Effector memory CD8-positive, alpha-beta T cell (primary cell): ENCODE data around the gene GPHN.

Source experiments
- ATAC-seq: fragments of 150-1000 bp; cut with Tn5 transposase; replicated peaks from 2 replicates; pipeline ENCODE4 v1.10.0; 2021; ENCODE audit warnings: mild to moderate bottlenecking, moderate library complexity
- DNase-seq, 3 experiments: peaks; one replicate each; pipeline ENCODE4 v3.0.0; 2021
- H3K27ac Mint-ChIP-seq, 2 donors: one replicate each; pipeline ENCODE4 v1.8.0; 2022; ENCODE audit warnings: mild to moderate bottlenecking in 2 of 2, mixed read lengths in 2 of 2, moderate library complexity in 2 of 2
- H3K27me3 Mint-ChIP-seq, 2 donors: one replicate each; pipeline ENCODE4 v1.8.0; 2022; ENCODE audit warnings: mixed read lengths in 2 of 2
- H3K36me3 Mint-ChIP-seq: one replicate; pipeline ENCODE4 v1.8.0; 2022; ENCODE audit warnings: mild to moderate bottlenecking, moderate library complexity, mixed read lengths; ENCODE audit not compliant: insufficient read depth
- H3K4me1 Mint-ChIP-seq, 2 donors: one replicate each; pipeline ENCODE4 v1.8.0; 2022; ENCODE audit warnings: low read depth in 2 of 2, mixed read lengths in 2 of 2
- H3K4me3 Mint-ChIP-seq, 2 donors: one replicate each; pipeline ENCODE4 v1.8.0; 2022; ENCODE audit warnings: mild to moderate bottlenecking in 2 of 2, mixed read lengths in 2 of 2, moderate library complexity in 2 of 2
- H3K9me3 Mint-ChIP-seq, 2 donors: one replicate each; pipeline ENCODE4 v1.8.0; 2022; ENCODE audit warnings: mixed read lengths in 2 of 2

Gene GPHN

DNA sequence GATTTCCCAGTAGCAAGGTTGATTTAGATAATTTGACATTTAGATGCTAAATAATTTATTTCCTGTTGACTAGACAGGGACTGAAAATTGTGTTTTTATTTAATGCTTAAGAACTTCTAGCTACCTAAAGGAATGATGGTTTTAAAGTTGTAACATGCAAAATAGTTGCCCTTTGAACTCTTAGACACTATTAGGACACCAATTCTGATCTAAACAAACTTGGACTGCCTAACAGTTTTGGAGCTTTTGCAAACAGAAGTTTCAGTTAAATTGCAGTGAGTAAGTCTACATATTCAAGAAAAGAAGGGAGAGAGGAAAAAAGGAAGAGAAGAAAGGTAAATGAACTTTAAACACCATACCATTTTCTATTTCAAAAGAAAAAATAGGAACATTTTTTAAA lies 492.0 kb downstream of the GPHN start:
- Mint-ChIP-seq H3K27me3 (no peaks in the 10 kb centered on the region), H3K4me3 (no peak overlapping the region), H3K9me3 (no peaks in the 10 kb centered on the region), H3K27ac (no peak overlapping the region), H3K36me3 (no peaks in the 10 kb centered on the region), H3K4me1 (no peaks in the 10 kb centered on the region)
- DNase-seq (no peak), ATAC-seq (no peak)

DNA sequence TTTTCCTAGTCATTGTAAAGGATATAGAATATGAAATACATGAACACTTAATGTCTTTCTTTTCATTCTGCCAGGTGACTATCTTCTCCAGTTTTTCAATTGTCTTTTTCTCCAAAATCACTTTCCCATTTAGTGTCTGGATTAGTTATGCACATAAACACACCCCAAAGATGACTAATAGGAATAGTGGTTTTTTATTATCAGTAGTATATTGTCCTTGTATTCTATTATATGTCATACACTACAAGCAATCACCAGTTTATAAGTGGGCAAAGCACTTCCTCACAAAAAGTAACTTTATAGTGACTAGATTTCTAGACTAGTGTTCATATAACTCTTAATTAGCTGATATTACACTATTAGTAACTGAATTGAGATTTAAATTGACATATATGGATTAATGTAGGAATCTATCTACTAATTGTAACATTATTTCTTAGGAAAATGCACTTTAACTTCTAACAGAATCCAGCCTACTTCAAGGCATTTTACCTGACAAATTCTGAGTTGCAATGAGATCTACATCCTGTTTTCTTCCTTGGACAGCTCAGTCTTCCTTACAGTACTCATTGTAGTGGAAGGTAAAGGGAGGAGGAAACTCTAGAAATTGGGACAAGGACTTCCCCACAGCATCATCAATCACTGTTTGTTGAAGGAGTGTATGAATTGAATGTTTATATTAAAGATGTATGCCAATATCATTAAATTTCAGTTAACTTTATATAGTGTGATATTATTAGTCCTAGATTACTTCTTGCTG lies 495.2 kb downstream of the GPHN start:
- no peak overlapping the region for H3K27ac Mint-ChIP-seq
- H3K9me3 Mint-ChIP-seq: no peaks in the 10 kb centered on the region
- no peaks in the 10 kb centered on the region for H3K4me1 Mint-ChIP-seq
- DNase-seq: no peak
- ATAC-seq: no peak
- no peaks in the 10 kb centered on the region for H3K27me3 Mint-ChIP-seq
- H3K4me3 Mint-ChIP-seq: no peak overlapping the region
- no peaks in the 10 kb centered on the region for H3K36me3 Mint-ChIP-seq

GRCh38 chr14:67004521-67004920 lies 496.6 kb downstream of the GPHN start:
- Mint-ChIP-seq H3K4me1 (no peaks in the 10 kb centered on the region), H3K9me3 (no peaks in the 10 kb centered on the region)
- ATAC-seq: no peak

GRCh38 chr14:67010602-67011001 lies 502.7 kb downstream of the GPHN start:
- Mint-ChIP-seq H3K4me3 (no peak overlapping the region), H3K9me3 (no peaks in the 10 kb centered on the region), H3K4me1 (peaks cover 0 to 3% of the 10 kb centered on the region in 2 donors), H3K36me3 (no peaks in the 10 kb centered on the region), H3K27me3 (no peaks in the 10 kb centered on the region), H3K27ac (peak overlapping the region in 1 of 2 donors; percentile 63)
- ATAC-seq (no peak), DNase-seq (no peak)

More at GRCh38 chr14:67004521-67004920, 496.6 kb downstream of the GPHN start:
- Mint-ChIP-seq H3K27me3 (no peaks in the 10 kb centered on the region), H3K4me3 (no peak overlapping the region), H3K36me3 (no peaks in the 10 kb centered on the region), H3K27ac (no peak overlapping the region)
- no peak for DNase-seq

- no peaks in the 10 kb centered on the region for H3K4me1 Mint-ChIP-seq
- no peaks in the 10 kb centered on the region for H3K27me3 Mint-ChIP-seq
- no peak overlapping the region for H3K4me3 Mint-ChIP-seq
- no peak overlapping the region for H3K27ac Mint-ChIP-seq
- DNase-seq (no peak), ATAC-seq (no peak)
- H3K9me3 Mint-ChIP-seq: no peaks in the 10 kb centered on the region
- H3K36me3 Mint-ChIP-seq: no peaks in the 10 kb centered on the region
Observed at GRCh38 chr14:67016856-67017255, 508.9 kb downstream of the GPHN start.

DNA sequence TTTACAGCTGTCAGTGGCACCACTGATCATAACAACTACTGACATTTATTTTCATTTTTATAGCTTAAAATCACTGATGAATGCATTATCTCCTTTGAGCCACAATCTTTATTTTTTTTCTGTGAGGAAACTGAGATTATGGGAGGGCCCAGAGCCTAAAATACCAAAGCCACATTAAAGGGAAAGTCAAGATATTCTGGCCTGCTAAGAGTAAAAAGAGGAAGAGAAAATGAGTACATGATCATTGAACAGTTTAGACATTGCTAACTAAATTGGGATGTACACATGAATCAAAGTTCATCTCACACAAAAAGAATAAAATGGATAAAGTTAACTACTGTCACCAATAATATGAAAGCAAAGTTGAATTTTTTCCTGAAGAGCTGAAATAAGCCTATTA lies 510.8 kb downstream of the GPHN start:
- DNase-seq: no peak
- no peaks in the 10 kb centered on the region for H3K36me3 Mint-ChIP-seq

GRCh38 chr14:67019796-67020195 lies 511.8 kb downstream of the GPHN start:
- H3K4me1 Mint-ChIP-seq: no peaks in the 10 kb centered on the region
- no peaks in the 10 kb centered on the region for H3K9me3 Mint-ChIP-seq
- ATAC-seq (no peak), DNase-seq (no peak)
- H3K27ac Mint-ChIP-seq: no peak overlapping the region
- H3K27me3 Mint-ChIP-seq: no peaks in the 10 kb centered on the region
- H3K4me3 Mint-ChIP-seq: no peak overlapping the region
- H3K36me3 Mint-ChIP-seq: no peaks in the 10 kb centered on the region

More for the DNA sequence above, 510.8 kb downstream of the GPHN start:
- H3K4me3 Mint-ChIP-seq: no peak overlapping the region
- no peaks in the 10 kb centered on the region for H3K4me1 Mint-ChIP-seq
- no peaks in the 10 kb centered on the region for H3K9me3 Mint-ChIP-seq
- no peak overlapping the region for H3K27ac Mint-ChIP-seq
- H3K27me3 Mint-ChIP-seq: no peaks in the 10 kb centered on the region
- no peak for ATAC-seq

- Mint-ChIP-seq H3K4me1 (no peaks in the 10 kb centered on the region), H3K4me3 (no peak overlapping the region), H3K27ac (no peak overlapping the region), H3K9me3 (peaks cover 3 to 18% of the 10 kb centered on the region in 2 donors), H3K27me3 (no peaks in the 10 kb centered on the region), H3K36me3 (no peaks in the 10 kb centered on the region)
- no peak for ATAC-seq
- DNase-seq: no peak
Observed at GRCh38 chr14:67031920-67032774, 524.2 kb downstream of the GPHN start.

- Mint-ChIP-seq H3K27ac (no peak overlapping the region), H3K36me3 (no peaks in the 10 kb centered on the region)
- DNase-seq: no peak
Observed at GRCh38 chr14:67045440-67045839, 537.5 kb downstream of the GPHN start.

DNA sequence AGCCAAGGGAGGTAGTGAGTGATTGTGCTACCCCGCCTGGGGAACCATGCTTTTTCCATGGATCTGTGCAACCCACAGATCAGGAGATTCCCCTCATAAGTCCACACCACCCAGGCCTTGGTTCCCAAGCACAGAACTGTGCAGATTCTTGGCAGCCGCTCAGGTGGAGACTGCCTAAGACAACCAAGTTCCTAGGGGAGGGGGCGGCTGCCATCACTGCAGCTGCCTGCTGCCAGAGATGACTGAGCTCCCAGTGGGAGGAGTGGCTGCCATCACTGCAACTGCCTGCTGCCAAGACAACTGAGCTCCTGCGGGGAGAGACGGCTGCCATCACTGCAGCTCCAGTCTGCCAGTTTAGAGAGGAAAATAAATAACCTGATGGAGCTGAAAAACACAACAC lies 542.9 kb downstream of the GPHN start:
- Mint-ChIP-seq H3K27ac (no peak overlapping the region), H3K9me3 (peaks cover 9 to 34% of the 10 kb centered on the region in 2 donors), H3K4me3 (no peak overlapping the region), H3K36me3 (no peaks in the 10 kb centered on the region), H3K4me1 (no peaks in the 10 kb centered on the region), H3K27me3 (no peaks in the 10 kb centered on the region)
- DNase-seq (no peak), ATAC-seq (no peak)

More at GRCh38 chr14:67045440-67045839, 537.5 kb downstream of the GPHN start:
- H3K9me3 Mint-ChIP-seq: peaks cover 6 to 14% of the 10 kb centered on the region in 2 donors
- H3K4me1 Mint-ChIP-seq: no peaks in the 10 kb centered on the region
- H3K4me3 Mint-ChIP-seq: no peak overlapping the region
- no peak for ATAC-seq
- H3K27me3 Mint-ChIP-seq: no peaks in the 10 kb centered on the region

GRCh38 chr14:67056684-67057083 lies 548.7 kb downstream of the GPHN start:
- no peaks in the 10 kb centered on the region for H3K4me1 Mint-ChIP-seq
- no peak for ATAC-seq
- no peaks in the 10 kb centered on the region for H3K27me3 Mint-ChIP-seq
- no peak overlapping the region for H3K4me3 Mint-ChIP-seq
- H3K9me3 Mint-ChIP-seq: peaks cover 5 to 20% of the 10 kb centered on the region in 2 donors
- no peak for DNase-seq
- H3K27ac Mint-ChIP-seq: no peak overlapping the region
- H3K36me3 Mint-ChIP-seq: no peaks in the 10 kb centered on the region

- H3K4me3 Mint-ChIP-seq: no peak overlapping the region
- ATAC-seq (no peak), DNase-seq (no peak)
- H3K9me3 Mint-ChIP-seq: peaks cover 3 to 5% of the 10 kb centered on the region in 2 donors
- H3K27me3 Mint-ChIP-seq: no peaks in the 10 kb centered on the region
- H3K27ac Mint-ChIP-seq: no peak overlapping the region
- peaks cover 0 to under 1% of the 10 kb centered on the region in 2 donors for H3K4me1 Mint-ChIP-seq
- no peaks in the 10 kb centered on the region for H3K36me3 Mint-ChIP-seq
Observed at GRCh38 chr14:67059596-67059995, 551.6 kb downstream of the GPHN start.

- no peak overlapping the region for H3K4me3 Mint-ChIP-seq
- H3K27ac Mint-ChIP-seq: no peak overlapping the region
- H3K27me3 Mint-ChIP-seq: no peaks in the 10 kb centered on the region
- ATAC-seq: no peak
- DNase-seq: no peak
- H3K4me1 Mint-ChIP-seq: peaks cover 0 to 4% of the 10 kb centered on the region in 2 donors
- peaks cover 8% of the 10 kb centered on the region in 2 donors for H3K9me3 Mint-ChIP-seq
- no peaks in the 10 kb centered on the region for H3K36me3 Mint-ChIP-seq
Observed at GRCh38 chr14:67060546-67060945, 552.6 kb downstream of the GPHN start.
